Upper lobe of right lung (tissue), 1 donor: ENCODE results near the gene PSMC1. TPM values are rescaled to one million over a fixed set of nuclear protein-coding genes. Genes with fewer than 3 reads are reported as not detected.
"Not testable (repeated sequence)": the region's sequence is repeated elsewhere in the genome, so short reads cannot be mapped to it uniquely, and the experiment has no call there.

Source experiments
- ATAC-seq: fragments of 200-7000 bp; cut with Tn5 transposase; one replicate; pipeline ENCODE4 v1.9.1; 2020; ENCODE audit warnings: mild to moderate bottlenecking, moderate library complexity
- DNase-seq: peaks from one replicate; pipeline ENCODE4 v3.0.0-alpha.2; 2020
- H3K27ac ChIP-seq: fragments of 200-600 bp; one replicate; pipeline ENCODE4 v1.8.0; 2022
- H3K27me3 ChIP-seq: fragments of 200-600 bp; one replicate; pipeline ENCODE4 v1.8.0; 2022; ENCODE audit warnings: mild to moderate bottlenecking
- H3K36me3 ChIP-seq: fragments of 200-600 bp; one replicate; pipeline ENCODE4 v1.8.0; 2022
- H3K4me1 ChIP-seq: fragments of 200-600 bp; one replicate; pipeline ENCODE4 v1.8.0; 2022
- H3K4me3 ChIP-seq: fragments of 200-600 bp; one replicate; pipeline ENCODE4 v1.8.0; 2022; ENCODE audit warnings: mild to moderate bottlenecking
- H3K9me3 ChIP-seq: fragments of 200-600 bp; one replicate; pipeline ENCODE4 v1.8.0; 2022
- intact Hi-C: fragments of 100-400 bp; cut with DNase I; formaldehyde crosslinking; loops from one replicate; pipeline ENCODE4 v1.11.0; 2022
- long read RNA-seq: library from polyadenylated mRNA; unstranded; transcript quantifications from one replicate; pipeline ENCODE4 v2.0.0, GENCODE V29; 2021
- total RNA-seq: library from RNA; stranded (reverse); fragmentation: NEBNext Ultra II Directional; extraction: Animal tissue kit (Norgen Biotek cat#: 25700); gene quantifications from one replicate; pipeline ENCODE4 v1.2.1, GENCODE V29; 2021
- TF ChIP-seq, protein P1 (sequence below): fragments of 200-600 bp; IDR thresholded peaks from one replicate; pipeline ENCODE4 v1.8.0; 2022; ENCODE audit warnings: antibody characterized with exemption
- donor health status: DM: no; HTN: yes; CAD: no; lungs with severe emphysema.

The PSMC1 gene
- total RNA-seq, result 75.1 TPM
- long read RNA-seq, full-length matches to known transcripts, result 32 of 42 reads
- long read RNA-seq, partial matches to known transcripts, result 2 of 42 reads
- long read RNA-seq, other reads (novel, unspliced or antisense), result 8 of 42 reads

DNA sequence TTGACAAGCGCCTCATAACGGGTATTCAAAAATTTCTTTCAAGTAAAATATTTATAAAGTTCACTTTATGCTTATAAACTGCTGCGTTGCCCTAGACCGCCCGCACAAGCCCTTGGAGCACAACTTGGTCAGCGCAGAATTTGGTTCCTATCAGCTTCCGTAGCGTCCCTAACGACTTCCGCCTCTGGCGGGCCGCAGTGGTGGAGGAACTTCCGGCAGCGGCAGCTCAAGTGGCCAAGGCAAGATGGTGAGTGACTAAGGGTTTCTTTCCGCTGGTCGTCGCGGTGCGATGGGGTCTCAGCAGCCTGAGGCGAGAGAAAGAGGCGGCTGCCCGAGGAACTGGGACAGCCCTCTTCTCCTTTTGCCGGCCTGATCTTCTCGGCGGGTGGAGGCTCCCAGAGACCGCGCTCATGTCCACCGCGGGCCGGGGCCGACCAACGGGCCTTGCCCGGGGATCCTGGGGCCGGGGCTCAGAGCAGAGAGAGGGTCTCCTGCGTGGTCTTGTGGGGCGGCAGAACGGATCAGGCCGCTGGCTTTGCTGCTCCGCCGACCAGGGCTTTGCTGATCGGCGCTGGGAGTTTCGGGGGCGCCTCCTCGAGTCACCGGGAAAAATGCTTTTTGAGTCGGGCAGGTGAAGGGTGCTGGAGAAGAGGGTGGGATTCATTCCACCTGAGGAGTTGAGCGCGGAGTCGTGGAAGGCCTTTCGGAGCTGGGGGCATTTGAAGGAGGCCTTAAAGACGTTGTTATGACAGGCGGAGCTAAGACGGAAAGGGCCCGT is at the start of gene PSMC1:
Gene PSMC1, plus strand, starts transcription at position 200 of the 778 bp plus-strand sequence. Its CDS starts 45 bp downstream, at position 245.
- Histone ChIP-seq H3K9me3 (no peaks in the 10 kb centered on the region), H3K27me3 (peaks cover 10% of the 10 kb centered on the region), H3K36me3 (peaks cover 27% of the 10 kb centered on the region), H3K27ac (peak within 1 kb of the TSS; percentile 89), H3K4me3 (peak within 1 kb of the TSS; percentile 95), H3K4me1 (peaks cover 14% of the 10 kb centered on the region)
- TF ChIP-seq, protein P1, sequence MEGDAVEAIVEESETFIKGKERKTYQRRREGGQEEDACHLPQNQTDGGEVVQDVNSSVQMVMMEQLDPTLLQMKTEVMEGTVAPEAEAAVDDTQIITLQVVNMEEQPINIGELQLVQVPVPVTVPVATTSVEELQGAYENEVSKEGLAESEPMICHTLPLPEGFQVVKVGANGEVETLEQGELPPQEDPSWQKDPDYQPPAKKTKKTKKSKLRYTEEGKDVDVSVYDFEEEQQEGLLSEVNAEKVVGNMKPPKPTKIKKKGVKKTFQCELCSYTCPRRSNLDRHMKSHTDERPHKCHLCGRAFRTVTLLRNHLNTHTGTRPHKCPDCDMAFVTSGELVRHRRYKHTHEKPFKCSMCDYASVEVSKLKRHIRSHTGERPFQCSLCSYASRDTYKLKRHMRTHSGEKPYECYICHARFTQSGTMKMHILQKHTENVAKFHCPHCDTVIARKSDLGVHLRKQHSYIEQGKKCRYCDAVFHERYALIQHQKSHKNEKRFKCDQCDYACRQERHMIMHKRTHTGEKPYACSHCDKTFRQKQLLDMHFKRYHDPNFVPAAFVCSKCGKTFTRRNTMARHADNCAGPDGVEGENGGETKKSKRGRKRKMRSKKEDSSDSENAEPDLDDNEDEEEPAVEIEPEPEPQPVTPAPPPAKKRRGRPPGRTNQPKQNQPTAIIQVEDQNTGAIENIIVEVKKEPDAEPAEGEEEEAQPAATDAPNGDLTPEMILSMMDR, result no peak
- DNase-seq, result peak; percentile 94
- ATAC-seq, result peak; percentile 99
- intact Hi-C loops, result no loop called here

DNA sequence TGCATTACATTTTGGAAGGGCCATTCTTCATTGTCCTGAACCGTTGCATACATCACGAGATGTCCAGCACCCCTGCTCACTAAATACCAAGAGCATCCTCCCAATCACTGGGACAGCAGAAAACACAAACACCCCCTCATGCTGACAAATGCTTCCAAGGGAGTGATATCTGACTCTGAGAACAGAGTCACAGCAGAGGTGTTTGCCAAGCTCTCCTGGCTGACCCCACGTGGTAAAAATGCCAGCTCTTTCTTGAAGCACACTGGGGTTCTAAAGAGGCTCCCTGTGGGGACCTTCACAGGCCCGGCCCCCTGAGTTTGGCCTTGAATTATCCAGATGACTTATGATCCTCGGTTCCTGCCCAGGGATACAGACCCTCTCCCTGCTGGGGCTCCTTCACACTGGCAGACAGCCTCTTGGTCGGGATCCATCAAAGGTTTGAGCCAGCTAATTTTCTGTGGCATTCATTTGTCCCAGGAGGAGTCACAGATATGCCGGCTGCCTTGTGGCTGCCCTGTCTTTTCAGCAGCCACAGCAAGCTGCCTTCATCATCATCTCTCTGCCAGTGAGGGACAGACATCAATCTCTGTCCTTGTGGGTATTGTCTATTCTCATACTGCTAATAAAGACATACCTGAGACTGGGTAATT is 43.1 kb upstream of the PSMC1 start:
- Histone ChIP-seq H3K4me3 (no peak overlapping the region), H3K27me3 (no peaks in the 10 kb centered on the region), H3K36me3 (no peaks in the 10 kb centered on the region), H3K9me3 (no peaks in the 10 kb centered on the region), H3K27ac (no peak overlapping the region), H3K4me1 (no peaks in the 10 kb centered on the region)
- intact Hi-C loops, result no loop called here
- TF ChIP-seq, protein P1, result no peak
- DNase-seq (no peak), ATAC-seq (no peak)

DNA sequence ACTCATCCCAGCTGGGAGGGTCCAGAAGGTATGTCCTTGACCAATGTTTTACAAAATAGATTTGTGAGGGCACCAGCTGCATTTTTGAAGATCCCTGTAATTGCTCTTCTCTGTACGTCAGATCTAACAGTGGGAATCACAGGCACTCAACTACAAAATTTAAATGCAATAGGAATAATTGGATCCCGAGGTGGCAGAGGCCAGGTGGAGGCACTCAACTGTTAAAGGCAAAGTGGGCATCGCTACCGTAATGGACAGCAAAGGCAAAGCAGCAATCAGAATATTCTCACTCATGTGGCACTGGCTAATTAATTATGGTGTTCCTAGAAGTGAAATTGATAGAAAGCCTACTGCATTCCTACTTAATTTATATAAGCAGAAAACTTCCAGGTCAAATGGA is 27.9 kb upstream of the PSMC1 start:
- DNase-seq (no peak), ATAC-seq (no peak)
- Histone ChIP-seq H3K36me3 (no peaks in the 10 kb centered on the region), H3K27me3 (no peaks in the 10 kb centered on the region), H3K9me3 (no peaks in the 10 kb centered on the region), H3K4me3 (no peak overlapping the region), H3K27ac (no peak overlapping the region), H3K4me1 (no peaks in the 10 kb centered on the region)
- intact Hi-C loops, result no loop called here
- TF ChIP-seq, protein P1, result no peak

DNA sequence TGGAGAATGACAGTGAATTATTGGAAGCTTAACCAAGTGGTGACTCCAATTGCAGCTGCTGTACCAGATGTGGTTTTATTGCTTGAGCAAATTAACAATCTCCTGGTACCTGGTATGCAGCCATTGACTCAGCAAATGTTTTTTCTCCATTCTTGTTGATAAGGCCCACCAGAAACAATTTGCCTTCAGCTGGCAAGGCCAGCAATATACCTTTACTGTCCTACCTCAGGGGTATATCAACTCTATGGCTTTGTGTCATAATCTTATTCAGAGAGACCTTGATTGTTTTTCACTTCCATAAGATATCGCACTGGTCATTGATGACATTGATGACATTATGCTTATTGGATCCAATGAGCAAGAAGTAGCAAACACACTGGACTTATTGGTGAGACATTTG is 26.4 kb upstream of the PSMC1 start:
- H3K9me3 ChIP-seq, ATAC-seq, DNase-seq, H3K27me3 ChIP-seq, H3K27ac ChIP-seq, H3K4me3 ChIP-seq, intact Hi-C loops, H3K36me3 ChIP-seq, H3K4me1 ChIP-seq: not testable (repeated sequence)

DNA sequence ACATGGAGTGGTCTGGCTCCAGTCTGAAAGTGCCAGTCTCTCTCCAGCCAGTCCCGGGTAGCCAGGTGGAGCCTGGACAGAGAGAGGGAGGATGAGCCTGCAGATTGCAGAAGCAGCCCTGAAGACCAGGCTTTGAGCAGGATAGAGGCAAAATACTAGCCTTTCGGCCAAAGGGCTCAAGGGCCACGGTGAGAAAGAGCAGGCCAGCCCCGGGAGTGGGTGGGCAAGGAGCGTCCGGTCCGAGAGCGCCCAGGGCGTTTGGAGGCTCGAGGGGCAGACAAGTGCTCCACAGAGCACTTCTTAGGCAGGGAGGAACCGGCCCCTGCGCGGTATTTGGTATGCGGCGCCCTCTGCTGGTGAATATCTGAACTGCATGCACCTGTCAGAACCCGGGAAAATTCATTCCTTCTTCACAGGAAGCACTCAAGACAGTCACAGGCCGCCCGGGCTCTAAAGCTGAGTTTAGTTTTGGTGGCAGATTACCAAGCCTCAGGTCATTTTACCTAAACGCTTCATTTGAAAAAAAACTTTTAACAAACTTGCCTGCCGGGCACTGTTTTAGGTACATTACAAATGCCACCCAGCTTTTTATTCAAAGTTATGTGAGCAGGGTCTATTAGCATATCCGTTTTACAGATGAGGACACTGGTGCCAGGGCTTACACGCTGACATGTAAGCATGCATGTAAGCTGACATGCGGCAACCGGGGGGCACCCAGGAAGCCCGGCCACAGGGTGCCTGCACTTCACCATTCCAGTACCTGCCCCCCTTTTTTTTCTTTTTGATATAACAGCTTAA is 21.0 kb upstream of the PSMC1 start:
- Histone ChIP-seq H3K4me1 (peaks cover 2% of the 10 kb centered on the region), H3K27ac (no peak overlapping the region), H3K36me3 (no peaks in the 10 kb centered on the region), H3K27me3 (peaks cover 11% of the 10 kb centered on the region), H3K9me3 (peaks cover 24% of the 10 kb centered on the region), H3K4me3 (no peak overlapping the region)
- TF ChIP-seq, protein P1, result peak; percentile 97
- DNase-seq, result peak; percentile 80
- peak; percentile 99 for ATAC-seq
- intact Hi-C loops, result no loop called here
